ENCODE measurements around the gene GALNT4. TPM values are rescaled to one million over a fixed set of nuclear protein-coding genes. Genes with fewer than 3 reads are reported as not detected.

Gene GALNT4
- total RNA-seq = 25.7 and 27.9 TPM in 2 replicates
- long read RNA-seq, full-length matches to known transcripts = 243 of 243 reads
- long read RNA-seq, partial matches to known transcripts = 0 of 243 reads
- long read RNA-seq, other reads (novel, unspliced or antisense) = 0 of 243 reads

DNA sequence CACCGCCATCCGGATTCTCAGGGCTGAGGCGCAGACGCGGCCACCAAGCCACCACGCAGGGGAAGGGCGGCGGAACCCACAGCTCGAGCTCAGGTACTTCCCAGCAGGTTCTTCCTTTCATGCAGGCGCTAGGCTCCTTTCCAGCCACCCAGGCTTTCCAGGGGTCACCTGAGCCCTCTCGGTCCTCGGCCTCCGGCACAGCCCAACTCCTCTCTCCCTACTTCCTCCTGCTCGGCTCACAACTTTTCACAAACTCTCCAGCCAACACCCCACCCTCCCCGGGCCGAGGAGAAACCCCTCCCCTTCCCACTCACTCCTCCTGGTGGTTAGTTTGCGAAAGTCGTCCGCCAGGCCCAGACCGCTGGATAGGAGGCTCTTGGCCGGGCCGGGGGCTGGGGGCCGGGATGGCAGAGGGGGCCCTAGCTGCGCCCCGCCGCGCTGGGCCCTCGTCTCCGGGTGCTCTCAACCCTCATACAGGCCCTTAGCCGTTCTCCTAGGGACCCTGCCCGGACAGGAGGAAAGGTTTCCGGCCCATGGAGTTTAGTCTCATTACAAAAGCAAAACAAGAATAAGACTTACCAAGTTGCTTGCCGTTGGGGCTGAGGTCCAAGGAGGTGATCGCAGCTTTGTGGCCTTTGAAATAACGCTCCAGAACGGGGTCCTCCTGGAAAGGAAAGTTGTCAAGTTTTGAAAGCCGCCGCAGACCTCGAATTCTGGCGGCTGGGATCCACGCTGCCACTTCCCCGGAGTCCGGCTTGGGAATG, at the start of gene GALNT4:
GALNT4 (minus strand) TSS at position 256 of the 764 bp plus-strand sequence; CDS start at position 9, 247 bp downstream.
- Mint-ChIP-seq H3K4me1 (ENCODE audit: low read depth) (peaks cover 32% of the 10 kb centered on the region), H3K36me3 (ENCODE audit: insufficient read depth) (peaks cover 20% of the 10 kb centered on the region), H3K4me3 (ENCODE audit: low read depth) (peak within 1 kb of the TSS; percentile 99), H3K27me3 (no peaks in the 10 kb centered on the region), H3K9me3 (ENCODE audit: low read depth) (no peaks in the 10 kb centered on the region), H3K27ac (peak within 1 kb of the TSS; percentile 97)
- peak; percentile 77 for DNase-seq (ENCODE audit: low spot score, unreplicated experiment)
- TF ChIP-seq, protein P1, sequence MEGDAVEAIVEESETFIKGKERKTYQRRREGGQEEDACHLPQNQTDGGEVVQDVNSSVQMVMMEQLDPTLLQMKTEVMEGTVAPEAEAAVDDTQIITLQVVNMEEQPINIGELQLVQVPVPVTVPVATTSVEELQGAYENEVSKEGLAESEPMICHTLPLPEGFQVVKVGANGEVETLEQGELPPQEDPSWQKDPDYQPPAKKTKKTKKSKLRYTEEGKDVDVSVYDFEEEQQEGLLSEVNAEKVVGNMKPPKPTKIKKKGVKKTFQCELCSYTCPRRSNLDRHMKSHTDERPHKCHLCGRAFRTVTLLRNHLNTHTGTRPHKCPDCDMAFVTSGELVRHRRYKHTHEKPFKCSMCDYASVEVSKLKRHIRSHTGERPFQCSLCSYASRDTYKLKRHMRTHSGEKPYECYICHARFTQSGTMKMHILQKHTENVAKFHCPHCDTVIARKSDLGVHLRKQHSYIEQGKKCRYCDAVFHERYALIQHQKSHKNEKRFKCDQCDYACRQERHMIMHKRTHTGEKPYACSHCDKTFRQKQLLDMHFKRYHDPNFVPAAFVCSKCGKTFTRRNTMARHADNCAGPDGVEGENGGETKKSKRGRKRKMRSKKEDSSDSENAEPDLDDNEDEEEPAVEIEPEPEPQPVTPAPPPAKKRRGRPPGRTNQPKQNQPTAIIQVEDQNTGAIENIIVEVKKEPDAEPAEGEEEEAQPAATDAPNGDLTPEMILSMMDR (IDR thresholded peaks at IDR 0.05; ENCODE audit: unreplicated experiment) = peak; percentile 71

DNA sequence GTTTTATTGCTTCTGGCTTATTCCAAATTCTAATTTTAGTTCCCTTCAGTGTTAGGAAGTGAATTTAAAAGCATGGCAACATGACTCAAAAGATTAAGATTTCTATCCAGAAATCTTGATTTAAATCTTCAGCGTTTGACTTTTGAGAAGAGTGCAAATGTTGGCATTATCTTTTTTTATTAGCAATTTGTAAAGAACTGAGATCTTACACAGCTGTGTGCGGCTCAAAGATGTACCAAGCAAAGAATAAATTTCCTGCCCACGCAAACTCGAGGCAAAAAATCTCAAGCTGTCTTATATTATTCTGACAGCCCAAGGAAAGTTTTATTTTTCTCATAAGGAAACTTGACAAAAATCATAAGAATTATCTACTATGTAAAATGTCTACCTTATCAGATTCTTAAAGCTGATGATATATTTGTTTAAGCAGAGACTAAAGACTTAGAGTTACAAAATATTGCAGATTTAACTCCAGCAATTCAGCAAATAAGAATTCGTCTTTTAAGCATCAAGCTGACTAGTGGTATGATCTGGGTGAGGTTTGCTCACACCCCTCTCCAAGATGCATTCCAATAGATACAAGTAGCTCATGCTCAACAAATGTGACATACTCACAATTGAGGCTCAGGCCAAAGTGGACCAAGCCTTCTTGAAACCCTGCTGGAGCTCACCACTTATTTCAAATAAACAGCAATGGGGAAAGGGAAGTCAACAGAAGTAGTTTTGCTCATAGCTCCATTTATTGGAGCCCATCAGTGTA, 48.6 kb upstream of the GALNT4 start:
- Mint-ChIP-seq H3K27me3 (no peaks in the 10 kb centered on the region), H3K27ac (no peak overlapping the region), H3K4me3 (ENCODE audit: low read depth) (no peak overlapping the region)

DNA sequence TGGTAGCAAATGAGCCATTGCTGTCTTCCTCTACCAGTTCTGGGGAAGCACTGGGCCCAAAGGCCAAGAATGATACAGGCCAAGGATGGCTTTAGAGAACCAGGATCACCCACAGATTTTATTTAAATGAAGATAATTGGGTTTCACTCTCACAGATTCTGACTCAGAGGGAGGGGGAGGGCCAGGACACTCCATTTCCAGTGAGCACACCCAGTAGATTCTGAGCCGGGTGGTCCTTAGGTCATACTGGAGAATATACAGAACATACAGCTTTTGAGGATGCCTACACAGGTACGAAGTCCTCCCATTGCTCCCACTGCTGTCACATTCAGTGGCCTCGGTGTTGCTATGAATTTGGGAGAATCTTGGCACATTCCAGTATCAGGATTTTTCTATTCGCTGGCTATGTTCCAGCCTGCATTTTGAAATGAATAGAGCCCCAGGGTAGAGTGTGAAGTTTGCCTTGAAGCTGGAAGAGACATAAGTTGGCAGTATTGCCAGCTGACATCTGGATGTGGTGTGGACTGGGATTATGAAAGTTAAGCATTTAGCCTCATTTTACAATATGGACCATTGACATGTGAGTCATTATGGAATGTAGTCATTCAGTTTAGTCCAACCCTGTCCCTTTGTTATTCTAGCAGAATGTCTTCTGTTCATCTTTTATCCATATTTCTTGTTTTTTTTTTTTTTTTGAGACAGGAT, 47.0 kb upstream of the GALNT4 start:
- Mint-ChIP-seq H3K27ac (no peak overlapping the region), H3K27me3 (no peaks in the 10 kb centered on the region), H3K9me3 (ENCODE audit: low read depth) (no peaks in the 10 kb centered on the region), H3K4me1 (ENCODE audit: low read depth) (peaks cover 19% of the 10 kb centered on the region), H3K4me3 (ENCODE audit: low read depth) (no peak overlapping the region), H3K36me3 (ENCODE audit: insufficient read depth) (no peaks in the 10 kb centered on the region)
- TF ChIP-seq, protein P1 (IDR thresholded peaks at IDR 0.05; ENCODE audit: unreplicated experiment) = no peak
- no peak for DNase-seq (ENCODE audit: low spot score, unreplicated experiment)

More for the DNA sequence above, 48.6 kb upstream of the GALNT4 start:
- Mint-ChIP-seq H3K36me3 (ENCODE audit: insufficient read depth) (no peaks in the 10 kb centered on the region), H3K9me3 (ENCODE audit: low read depth) (no peaks in the 10 kb centered on the region), H3K4me1 (ENCODE audit: low read depth) (peaks cover 12% of the 10 kb centered on the region)
- TF ChIP-seq, protein P1 (IDR thresholded peaks at IDR 0.05; ENCODE audit: unreplicated experiment) = no peak
- DNase-seq (ENCODE audit: low spot score, unreplicated experiment) = no peak

DNA sequence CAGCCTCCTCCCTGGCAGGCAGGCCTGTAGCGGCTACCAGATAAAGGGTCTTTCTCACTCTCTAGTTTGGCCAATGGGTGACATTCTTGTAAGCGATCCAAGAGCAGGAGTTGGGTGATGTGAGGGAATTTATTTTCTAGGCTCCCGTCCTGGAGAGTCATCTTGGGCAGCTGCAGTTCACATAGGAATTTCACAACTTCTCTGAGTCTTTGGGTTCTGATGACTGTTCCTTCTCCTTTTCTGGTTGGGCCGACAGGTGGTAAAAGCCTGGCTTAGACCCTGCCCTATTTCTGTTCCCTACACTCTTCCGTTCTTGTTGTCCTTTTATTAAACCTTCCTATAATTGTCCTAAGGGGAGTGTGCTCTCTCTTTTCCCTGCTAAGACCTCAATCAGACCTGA, 43.9 kb upstream of the GALNT4 start:
- Mint-ChIP-seq H3K4me3 (ENCODE audit: low read depth) (no peak overlapping the region), H3K4me1 (ENCODE audit: low read depth) (peaks cover 27% of the 10 kb centered on the region), H3K27ac (peak overlapping the region; percentile 67), H3K27me3 (no peaks in the 10 kb centered on the region), H3K36me3 (ENCODE audit: insufficient read depth) (no peaks in the 10 kb centered on the region), H3K9me3 (ENCODE audit: low read depth) (no peaks in the 10 kb centered on the region)
- no peak for DNase-seq (ENCODE audit: low spot score, unreplicated experiment)
- TF ChIP-seq, protein P1 (IDR thresholded peaks at IDR 0.05; ENCODE audit: unreplicated experiment) = no peak

All from progenitor cell of endocrine pancreas (in vitro differentiated cells).